HS-27A (cell line): ENCODE results near the gene THSD7B.
"Not testable (repeated sequence)": the region's sequence is repeated elsewhere in the genome, so short reads cannot be mapped to it uniquely, and the experiment has no call there.

ENCODE experiments used
- DNase-seq: peaks from one replicate; pipeline ENCODE4 v3.0.0-alpha.2; 2012; ENCODE audit warnings: low read depth, missing footprints

Gene THSD7B

GRCh38 chr2:136932700-136933099, 167.4 kb downstream of the THSD7B start:
- peak; percentile 40 for DNase-seq

DNA sequence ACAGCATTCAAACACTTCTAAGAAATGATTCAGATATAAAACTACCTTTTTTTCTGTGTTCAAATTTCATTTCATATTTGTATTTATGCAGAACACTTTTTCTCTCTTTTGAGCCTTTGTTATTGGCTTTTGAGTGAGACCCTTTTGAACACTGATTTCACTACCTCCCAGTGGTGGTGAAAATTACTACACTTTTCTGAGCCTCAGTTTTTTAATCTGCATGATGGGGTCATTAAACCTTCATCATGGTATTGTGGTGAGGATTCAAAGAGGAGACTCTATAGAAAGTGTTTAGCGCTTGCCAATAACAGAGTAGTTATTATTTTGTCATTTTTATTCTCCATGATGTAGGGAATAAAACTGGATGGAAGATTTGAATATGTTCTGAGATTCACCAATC, 169.8 kb downstream of the THSD7B start:
- DNase-seq = no peak

GRCh38 chr2:136956050-136956449, 190.7 kb downstream of the THSD7B start:
- DNase-seq = no peak

- DNase-seq = no peak
Measured at GRCh38 chr2:136957044-136957443, 191.7 kb downstream of the THSD7B start.

DNA sequence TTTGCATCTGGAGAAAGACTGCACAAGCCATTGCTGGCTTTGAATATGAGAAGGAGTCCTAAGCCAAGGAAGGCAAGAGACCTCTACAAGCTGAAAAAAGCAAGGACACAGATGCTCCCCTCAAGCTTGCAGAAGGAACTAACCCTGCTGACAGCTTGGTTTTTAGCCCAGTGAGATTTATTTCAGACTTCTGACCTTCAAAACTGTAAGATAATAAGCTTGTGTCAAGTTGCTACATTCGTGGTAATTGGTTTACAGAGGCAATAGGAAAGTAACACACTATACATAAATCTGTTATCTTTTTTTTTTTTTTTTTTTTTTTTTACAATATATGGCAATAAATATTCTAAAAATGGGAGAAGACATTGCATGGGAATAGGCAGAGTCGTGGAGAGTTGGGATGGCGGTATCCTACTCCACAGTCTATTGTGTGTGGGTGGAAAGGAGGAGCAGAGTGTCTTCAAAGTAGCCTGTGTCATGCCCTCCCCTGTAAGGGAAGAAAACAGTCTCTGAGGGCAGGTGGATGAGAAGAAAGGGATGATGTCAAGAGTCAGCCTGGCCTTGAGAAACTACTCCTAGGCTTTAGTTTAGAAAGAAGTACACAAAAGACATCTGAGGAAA, 196.9 kb downstream of the THSD7B start:
- no peak for DNase-seq

DNA sequence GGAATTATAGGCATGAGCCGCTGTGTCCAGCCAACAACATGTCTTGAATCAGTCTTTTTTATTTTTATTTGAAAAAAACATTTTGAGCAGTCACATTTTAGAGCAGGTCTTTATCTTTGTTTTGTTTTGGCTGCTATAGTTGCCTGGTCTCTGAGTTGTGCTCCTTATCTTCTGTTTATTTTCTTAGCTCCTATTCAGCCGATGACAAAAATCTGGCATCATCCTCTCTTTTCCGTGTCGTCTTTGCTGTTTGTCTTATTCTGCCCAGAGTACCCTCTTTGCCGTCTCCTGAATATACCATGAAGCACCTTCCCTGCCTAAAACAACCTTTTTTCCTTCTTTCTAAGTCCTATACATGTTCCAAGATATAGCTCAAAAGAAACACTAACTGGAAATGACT, 201.1 kb downstream of the THSD7B start:
- no peak for DNase-seq

DNA sequence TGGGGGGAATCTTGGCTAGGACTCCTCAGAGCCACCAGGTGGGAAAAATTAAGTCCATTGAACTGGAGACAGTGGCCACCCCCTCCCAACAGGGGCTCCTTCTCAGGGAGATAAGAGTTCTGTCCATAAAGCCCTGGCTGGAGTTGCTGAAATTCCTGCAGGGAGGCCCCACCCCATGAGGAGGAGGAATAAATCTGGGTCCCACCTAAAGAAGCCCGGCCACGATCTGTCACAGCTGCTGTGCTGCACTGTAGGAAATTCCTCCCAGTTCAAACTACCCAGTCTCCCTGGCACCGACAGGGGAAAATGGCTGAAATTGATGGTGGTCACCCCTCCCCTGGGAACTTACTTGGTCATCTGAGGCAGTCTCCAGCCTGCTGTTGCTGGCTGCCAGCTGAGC, 215.0 kb downstream of the THSD7B start:
- DNase-seq = no peak

GRCh38 chr2:136981689-136982088, 216.3 kb downstream of the THSD7B start:
- DNase-seq = not testable (repeated sequence)

DNA sequence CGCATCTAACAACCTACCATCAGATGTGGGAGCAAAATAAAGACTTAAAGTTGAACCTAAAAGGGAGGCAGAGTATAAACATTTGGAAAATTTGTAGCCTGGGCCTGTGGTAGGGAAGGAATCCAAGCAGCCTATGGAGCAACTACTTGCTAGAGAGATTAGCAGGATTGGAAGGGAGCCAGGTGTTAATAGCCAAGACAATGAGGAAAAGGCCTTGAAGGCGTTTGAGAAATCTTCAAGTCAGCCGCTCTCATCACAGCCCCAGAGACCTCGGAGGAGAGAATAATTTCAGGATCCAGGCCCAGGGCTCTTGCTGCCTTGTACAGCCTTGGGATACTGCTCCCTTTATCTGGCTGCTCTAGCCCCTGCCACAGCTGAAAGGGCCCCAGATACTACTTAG, 219.7 kb downstream of the THSD7B start:
- DNase-seq = no peak

DNA sequence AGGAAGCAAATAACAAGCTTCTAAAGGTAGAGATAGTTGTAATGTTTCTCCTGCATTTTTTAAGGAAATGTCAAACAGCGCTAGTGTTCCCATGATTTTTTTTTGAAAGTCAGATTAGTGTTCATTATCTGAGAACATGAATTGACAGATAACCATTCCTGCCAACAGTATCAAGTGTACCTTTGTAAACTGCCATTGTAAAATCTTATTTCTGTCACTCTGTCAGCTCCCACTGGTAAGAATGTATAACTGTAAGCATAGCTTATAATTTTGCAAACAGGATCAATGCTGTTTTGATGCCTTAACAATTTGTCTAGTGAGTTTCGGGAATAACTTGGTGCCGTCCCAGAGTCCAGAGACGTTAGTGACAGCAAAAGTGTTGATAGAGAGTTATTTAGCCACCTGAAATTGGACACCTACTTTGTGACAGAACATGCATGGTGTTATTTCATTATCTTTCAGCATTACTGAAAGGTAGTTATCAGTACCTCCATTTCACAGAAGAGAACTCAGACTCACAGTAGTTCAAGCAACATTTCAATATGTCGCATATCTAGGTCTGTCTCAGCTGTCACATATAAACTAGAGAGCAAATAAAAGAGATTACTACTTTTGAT, 221.4 kb downstream of the THSD7B start:
- DNase-seq = no peak

DNA sequence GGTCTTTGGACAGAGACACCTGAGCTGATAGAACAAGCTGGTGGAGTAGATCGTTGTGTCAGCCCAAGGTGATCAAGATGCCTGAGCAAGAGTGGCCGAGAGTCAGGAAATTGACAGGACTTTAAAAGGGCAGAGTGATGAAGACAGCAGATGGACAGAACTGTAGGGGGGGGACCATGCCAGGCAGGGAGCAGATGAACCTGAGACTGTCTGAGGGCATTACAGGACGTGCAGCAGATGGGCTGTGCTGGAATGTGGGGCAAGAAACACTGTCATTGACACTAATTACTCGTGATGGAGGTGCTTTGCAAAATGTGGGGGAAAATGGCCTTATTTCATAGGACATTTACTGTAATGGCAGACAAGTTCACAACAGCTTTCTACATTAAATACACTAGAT, 225.0 kb downstream of the THSD7B start:
- DNase-seq = no peak

DNA sequence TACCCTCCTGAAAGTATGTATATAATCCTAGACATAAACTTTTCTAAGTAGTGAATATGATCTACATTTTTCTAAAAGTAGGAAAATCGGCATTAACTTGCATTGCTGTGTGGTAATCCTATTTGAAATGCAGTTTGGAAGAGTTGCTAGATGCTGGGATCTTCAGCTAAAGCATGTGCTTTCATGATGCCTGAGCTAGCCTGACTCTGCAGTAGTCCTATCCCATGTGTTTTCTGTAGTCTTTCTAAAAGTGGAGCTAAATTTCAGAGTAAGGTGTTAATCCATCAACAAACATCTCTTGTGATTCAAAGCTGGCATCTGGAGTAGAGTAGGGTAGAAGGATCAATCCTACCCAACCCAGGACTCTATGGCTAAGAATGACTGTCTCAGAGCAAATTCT, 229.4 kb downstream of the THSD7B start:
- no peak for DNase-seq

GRCh38 chr2:136997557-136997956, 232.2 kb downstream of the THSD7B start:
- no peak for DNase-seq

DNA sequence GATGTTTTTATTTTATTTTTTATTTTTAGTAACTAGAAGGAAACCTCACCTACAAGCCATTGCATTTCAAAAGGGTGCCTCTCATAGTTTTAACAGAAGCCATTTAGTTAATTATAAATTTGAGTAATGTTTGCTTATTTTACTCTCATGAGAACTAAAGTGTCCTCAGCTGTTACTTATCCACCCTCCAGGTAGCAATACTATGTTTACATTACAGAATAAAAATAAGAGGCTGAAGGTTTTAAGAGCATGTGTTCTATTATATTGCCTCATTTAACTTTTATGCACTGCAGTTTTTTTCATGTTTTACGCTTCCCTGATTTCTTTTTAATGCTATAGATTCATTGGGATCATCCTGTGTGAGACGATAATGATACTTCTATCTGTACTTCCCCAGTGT, 235.5 kb downstream of the THSD7B start:
- DNase-seq = no peak

- DNase-seq = no peak
Measured at GRCh38 chr2:137002896-137003295, 237.6 kb downstream of the THSD7B start.

DNA sequence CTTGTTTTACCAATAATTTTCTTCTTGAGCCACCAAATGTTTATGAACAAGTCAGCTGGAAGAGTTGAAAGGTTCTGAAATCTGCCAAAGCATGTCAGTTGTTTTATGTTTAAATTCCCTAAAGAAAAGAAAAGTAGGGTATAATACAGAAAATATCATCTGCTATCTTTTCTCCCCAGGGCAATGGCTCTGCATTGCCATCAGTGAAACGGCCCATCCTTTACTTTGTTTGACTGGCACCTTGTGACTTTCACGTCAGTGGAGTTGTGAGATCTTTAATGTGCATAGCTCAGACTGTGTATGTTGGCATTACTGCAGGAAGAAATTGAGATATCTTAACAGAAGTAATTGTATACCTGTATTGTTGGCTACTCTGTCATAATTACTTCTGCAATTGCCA, 239.9 kb downstream of the THSD7B start:
- DNase-seq = no peak

DNA sequence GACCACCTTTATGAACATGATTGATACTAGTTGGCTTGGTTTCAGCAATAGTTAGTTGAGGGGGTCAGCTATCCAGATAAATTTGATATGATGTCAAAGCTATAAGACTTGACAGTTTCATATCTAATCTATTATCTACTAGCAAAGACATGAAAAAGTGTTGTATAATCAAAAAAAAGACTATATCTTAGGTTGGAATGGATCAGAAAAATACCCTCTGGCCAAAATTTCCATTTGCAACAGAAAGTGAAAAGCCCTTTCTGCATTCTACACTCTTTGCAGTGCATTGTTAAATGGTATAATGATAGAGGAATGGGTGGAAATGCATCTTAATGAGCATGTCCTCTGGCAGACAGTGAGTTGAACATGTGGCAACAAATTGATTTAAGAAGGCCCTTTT, 242.6 kb downstream of the THSD7B start:
- DNase-seq = no peak

DNA sequence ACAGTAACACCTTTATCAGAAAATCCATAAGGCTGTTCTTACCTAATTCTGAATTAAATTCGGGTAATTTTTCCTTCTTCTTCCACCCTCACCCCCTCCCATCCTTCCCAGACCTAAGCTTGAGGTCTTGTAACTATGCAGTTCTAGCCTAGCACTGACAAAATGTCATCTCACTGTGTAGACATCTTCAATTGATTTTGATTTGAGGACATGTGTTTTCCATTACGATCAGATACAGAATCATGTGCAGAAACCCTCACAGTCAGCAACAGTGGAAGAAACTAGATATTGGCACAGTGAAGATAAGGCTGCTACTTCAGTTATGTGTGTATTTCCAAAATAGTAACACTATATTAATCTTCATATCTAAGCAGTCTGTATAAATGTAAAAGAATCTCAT, 244.6 kb downstream of the THSD7B start:
- no peak for DNase-seq

DNA sequence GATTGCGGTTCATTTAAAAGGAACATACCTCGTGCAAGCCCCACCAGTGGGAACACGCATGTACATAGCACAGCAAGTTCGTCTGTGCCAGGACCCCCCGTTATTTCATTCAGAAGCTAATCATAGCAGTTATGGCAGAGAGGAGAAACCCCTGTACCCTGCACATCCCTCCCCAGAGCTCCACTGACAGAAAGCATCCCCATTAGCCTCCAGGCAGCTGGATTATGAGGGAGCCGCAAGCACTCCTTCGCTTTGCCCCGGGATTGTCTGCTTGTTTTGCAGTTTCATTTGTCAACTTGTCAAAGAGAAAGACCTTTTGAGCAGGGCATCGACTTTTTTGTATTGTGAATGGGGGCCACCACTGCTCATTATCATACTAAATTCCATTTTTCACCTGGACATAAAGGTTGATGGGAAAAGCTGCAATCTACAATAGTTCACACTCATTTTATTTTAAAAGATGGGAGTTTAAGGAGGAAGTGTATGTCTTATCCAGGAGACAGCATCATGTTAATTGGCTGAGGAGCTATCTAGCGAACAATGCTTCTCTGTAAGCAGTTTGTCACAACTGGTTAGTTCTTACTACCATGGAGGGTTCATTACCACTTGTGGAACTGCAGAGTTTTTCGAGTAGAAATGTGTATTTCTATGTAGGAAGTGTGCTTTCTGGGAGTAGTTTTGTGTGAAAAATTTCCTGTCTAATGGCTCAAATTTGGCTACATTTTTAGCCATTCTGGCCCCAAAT, 255.3 kb downstream of the THSD7B start:
- DNase-seq = no peak

- DNase-seq = no peak
Measured at GRCh38 chr2:137021763-137022162, 256.4 kb downstream of the THSD7B start.

GRCh38 chr2:137023205-137023604, 257.9 kb downstream of the THSD7B start:
- DNase-seq = no peak

DNA sequence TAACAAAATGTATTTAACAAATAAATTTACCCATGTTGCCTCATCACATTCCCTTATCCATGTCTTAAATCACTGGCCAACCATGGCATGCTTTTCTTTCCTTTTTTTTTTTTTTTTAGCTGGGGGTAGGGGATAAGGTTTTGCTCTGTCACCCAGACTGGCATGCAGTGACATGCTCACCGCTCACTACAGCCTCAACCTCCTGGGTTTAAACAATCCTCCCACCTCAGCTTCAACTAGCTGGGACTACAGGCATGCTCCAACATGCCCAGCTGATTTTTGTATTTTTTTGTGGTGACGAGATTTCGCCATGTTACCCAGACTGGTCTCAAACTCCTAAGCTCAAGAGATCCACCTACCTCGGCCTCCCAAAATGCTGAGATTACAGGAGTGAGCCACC, 266.4 kb downstream of the THSD7B start:
- no peak for DNase-seq

GRCh38 chr2:137036619-137037018, 271.3 kb downstream of the THSD7B start:
- no peak for DNase-seq
